ENCODE results near the gene UBE2M.

DNA sequence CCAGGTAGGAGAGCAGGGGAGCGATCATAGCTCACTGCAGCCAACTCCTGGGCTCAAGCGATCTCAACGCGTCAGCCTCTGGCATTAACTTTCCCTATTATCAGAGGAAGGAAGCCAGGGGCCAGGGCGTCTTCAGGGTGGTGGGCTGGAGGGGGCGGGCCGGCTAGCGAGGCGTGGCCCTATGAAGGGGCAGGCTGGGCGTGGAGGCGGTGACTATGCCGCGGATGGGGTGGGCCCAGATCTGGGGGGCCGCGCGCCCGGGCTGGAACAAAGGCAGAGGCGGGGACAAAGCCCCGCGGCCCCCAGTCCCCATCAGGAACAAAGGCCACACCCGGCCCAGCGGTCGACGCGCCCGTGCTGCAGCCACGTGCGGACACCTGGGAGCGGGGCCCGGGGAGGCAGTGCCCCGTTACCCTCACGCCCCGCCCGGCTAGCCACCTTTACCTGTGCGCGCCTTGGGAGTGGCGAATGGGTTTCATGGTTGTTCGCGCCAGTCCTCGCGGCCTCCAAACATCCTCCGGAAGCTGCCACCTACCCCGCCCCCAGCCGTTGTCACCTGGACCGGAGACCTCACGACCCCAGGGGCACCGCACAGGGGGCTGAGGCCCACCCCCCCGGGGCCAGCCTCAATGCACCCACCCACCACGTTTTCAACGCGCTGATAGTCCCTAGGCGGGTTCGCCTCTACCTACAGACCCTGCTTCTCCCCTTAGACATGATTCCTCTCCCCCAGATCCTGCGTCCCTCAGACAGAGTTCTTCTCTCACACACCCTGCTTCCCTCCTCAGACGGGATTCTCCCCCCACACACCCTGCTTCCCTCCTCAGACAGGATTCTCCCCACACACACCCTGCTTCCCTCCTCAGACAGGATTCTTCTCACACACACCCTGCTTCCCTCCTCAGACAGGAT is 19.9 kb downstream of the UBE2M start:
- TF ChIP-seq EZH2 (IDR thresholded peaks at IDR 0.05; ENCODE audit: low read length, unreplicated experiment) (no peak), CTCF (conservative IDR thresholded peaks at IDR 0.05; ENCODE audit: low read depth, low read length) (no peak)
